Articular chondrocyte of knee joint (primary cell): ENCODE measurements around the gene RNF182. TPM values are rescaled to one million over a fixed set of nuclear protein-coding genes. Genes with fewer than 3 reads are reported as not detected.

Experiments
- total RNA-seq: library from RNA; depleted of rRNA; stranded (reverse); fragments of >200 nt; gene quantifications from 2 replicates; pipeline ENCODE4 v1.2.3, GENCODE V29; 2012

RNF182 gene, protein sequence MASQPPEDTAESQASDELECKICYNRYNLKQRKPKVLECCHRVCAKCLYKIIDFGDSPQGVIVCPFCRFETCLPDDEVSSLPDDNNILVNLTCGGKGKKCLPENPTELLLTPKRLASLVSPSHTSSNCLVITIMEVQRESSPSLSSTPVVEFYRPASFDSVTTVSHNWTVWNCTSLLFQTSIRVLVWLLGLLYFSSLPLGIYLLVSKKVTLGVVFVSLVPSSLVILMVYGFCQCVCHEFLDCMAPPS
- total RNA-seq: 0.13 and 0.65 TPM in 2 replicates

DNA sequence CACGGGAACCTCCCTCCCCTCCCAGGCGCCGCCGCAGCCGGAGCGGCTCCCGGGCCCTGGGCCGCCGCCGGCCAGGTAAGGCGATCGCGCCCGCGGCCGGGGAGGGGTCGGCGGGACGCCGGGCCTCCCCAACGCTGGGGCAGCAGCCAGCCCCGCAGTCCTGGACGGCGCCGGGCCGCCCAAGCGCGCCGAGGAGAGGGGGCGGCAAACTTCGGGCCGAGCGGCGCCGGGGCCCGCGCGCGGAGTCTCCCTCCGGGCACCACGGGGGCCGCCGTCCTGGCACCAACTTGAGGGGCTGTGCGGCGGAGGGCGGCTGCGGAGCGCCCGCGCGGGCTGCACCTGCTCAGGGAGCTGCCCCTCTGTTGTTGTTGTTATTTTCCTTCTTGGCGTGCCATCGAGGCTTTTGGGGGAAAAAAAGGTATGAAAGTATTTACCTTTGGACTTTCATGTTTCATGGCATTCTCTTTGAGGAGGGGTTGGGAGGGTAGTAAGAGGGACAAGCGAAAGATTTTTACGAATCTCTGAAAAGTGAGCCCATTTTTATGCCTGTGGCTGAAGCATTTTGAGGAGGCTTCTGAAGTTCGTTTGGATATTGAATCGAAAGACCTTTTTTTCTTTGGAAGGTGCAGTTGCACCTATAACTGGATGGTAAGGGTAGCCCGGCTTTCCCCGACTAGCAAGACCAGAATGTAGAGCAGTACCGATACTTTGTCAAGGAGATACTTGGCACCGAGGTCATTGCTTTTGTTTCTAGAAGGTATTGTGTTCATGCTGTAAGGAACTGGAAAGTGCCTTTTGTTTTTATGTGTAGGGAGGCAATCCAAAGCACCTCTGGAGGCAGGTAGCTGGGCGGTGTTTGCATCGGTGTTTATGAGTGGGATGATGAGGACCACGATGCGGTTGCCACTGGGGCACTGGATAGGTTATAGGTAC is at the start of gene RNF182:
Gene RNF182, plus strand, starts transcription at position 4 of the 933 bp plus-strand sequence. CDS start 52,168 bp downstream, outside the sequence.

Other genes starting within 250 kb of the RNF182 start
- gene RANBP9, start 213.1 kb upstream of the RNF182 start, total RNA-seq: 75.0 and 84.7 TPM in 2 replicates
- gene MCUR1, start 110.4 kb upstream of the RNF182 start, total RNA-seq: 11.6 and 16.2 TPM in 2 replicates
- 0.13 and 1.4 TPM in 2 replicates for gene CD83, start 192.8 kb downstream of the RNF182 start, total RNA-seq